Measurements from ENCODE around the gene EPS8. TPM values are rescaled to one million over a fixed set of nuclear protein-coding genes. Genes with fewer than 3 reads are reported as not detected.

Gene EPS8
- total RNA-seq, 1 donor from 2014 or later = 35.3 TPM

GRCh38 chr12:15600223-15600935, 188.8 kb downstream of the EPS8 start:
- peak; percentile 71 for DNase-seq (ENCODE audit: low read depth)
- Histone ChIP-seq H3K27me3 (ENCODE audit: control insufficient read depth, insufficient read depth, low read length) (no peaks in the 10 kb centered on the region), H3K36me3 (ENCODE audit: control insufficient read depth, insufficient read depth, low read length) (no peaks in the 10 kb centered on the region), H3K4me3 (ENCODE audit: low read depth, low read length) (no peak overlapping the region)
- TF ChIP-seq CTCF (IDR thresholded peaks at IDR 0.05; ENCODE audit: insufficient read depth, low read length, severe bottlenecking) = no peak
- FAIRE-seq = no peak

- no peak for TF ChIP-seq CTCF (IDR thresholded peaks at IDR 0.05; ENCODE audit: insufficient read depth, low read length, severe bottlenecking)
- FAIRE-seq = no peak
- no peaks in the 10 kb centered on the region for H3K27me3 ChIP-seq (ENCODE audit: control insufficient read depth, insufficient read depth, low read length)
- DNase-seq (ENCODE audit: low read depth) = peak; percentile 81
- H3K36me3 ChIP-seq (ENCODE audit: control insufficient read depth, insufficient read depth, low read length) = no peaks in the 10 kb centered on the region
- no peak overlapping the region for H3K4me3 ChIP-seq (ENCODE audit: low read depth, low read length)
These were observed 189.7 kb downstream of the EPS8 start for GRCh38 chr12:15599266-15600037.

GRCh38 chr12:15597125-15597830, 191.9 kb downstream of the EPS8 start:
- DNase-seq (ENCODE audit: low read depth) (no peak), FAIRE-seq (no peak)
- no peaks in the 10 kb centered on the region for H3K27me3 ChIP-seq (ENCODE audit: control insufficient read depth, insufficient read depth, low read length)
- no peaks in the 10 kb centered on the region for H3K36me3 ChIP-seq (ENCODE audit: control insufficient read depth, insufficient read depth, low read length)
- TF ChIP-seq CTCF (IDR thresholded peaks at IDR 0.05; ENCODE audit: insufficient read depth, low read length, severe bottlenecking) = no peak
- H3K4me3 ChIP-seq (ENCODE audit: low read depth, low read length) = no peak overlapping the region

DNA sequence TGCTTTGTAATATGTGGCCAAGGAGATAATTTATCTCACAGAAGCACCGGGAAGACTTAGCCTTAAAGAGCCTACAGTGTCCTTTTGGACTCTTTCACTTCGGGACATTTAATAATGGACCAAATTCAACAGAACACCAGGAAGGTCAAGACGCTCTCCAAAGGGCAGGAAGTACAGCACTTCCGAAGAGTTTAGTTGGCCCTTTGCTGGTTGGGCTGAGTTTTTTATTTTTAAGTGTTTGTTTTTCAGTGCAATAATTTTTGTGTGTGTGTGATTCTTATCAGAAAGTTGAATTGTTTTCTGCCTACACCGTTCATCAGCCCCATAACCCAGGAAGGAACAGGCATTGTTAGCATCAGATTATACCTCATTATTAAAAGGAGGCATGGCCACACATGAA, 193.0 kb downstream of the EPS8 start:
- no peak for FAIRE-seq
- no peak for TF ChIP-seq CTCF (IDR thresholded peaks at IDR 0.05; ENCODE audit: insufficient read depth, low read length, severe bottlenecking)

DNA sequence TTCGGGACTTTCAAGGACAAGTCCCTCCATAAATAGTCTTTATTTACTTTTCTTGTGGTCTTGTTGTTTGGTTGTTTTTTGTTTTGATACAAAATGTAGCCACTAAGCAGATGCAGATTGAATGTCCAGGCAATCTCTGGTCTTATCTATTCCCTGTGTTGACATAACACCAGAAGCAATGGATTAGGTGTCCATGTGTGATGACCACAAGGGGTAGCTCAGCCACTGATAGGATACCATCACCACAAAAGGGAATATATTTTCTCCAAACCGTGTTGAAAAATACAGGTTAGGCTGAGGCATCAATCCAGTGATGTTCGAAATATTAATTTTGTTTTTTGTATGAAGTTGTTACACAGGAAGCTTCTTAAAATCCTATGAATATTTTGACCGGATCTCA, 196.3 kb downstream of the EPS8 start:
- no peak for TF ChIP-seq CTCF (IDR thresholded peaks at IDR 0.05; ENCODE audit: insufficient read depth, low read length, severe bottlenecking)
- DNase-seq (ENCODE audit: low read depth) = no peak
- FAIRE-seq = no peak
- Histone ChIP-seq H3K36me3 (ENCODE audit: control insufficient read depth, insufficient read depth, low read length) (no peaks in the 10 kb centered on the region), H3K4me3 (ENCODE audit: low read depth, low read length) (no peak overlapping the region), H3K27me3 (ENCODE audit: control insufficient read depth, insufficient read depth, low read length) (no peaks in the 10 kb centered on the region)

More for the DNA sequence above, 193.0 kb downstream of the EPS8 start:
- no peak for DNase-seq (ENCODE audit: low read depth)
- H3K36me3 ChIP-seq (ENCODE audit: control insufficient read depth, insufficient read depth, low read length) = no peaks in the 10 kb centered on the region
- H3K27me3 ChIP-seq (ENCODE audit: control insufficient read depth, insufficient read depth, low read length) = no peaks in the 10 kb centered on the region
- H3K4me3 ChIP-seq (ENCODE audit: low read depth, low read length) = no peak overlapping the region
